Measurements from ENCODE around the gene CDKAL1. TPM values are rescaled to one million over a fixed set of nuclear protein-coding genes. Genes with fewer than 3 reads are reported as not detected.

Gene CDKAL1
- polyA plus RNA-seq, 2 of the 4 experiments (the other 2 are of a cell fraction): 4.7 to 8.3 TPM

- ATAC-seq: no peak
- TF ChIP-seq MAFK (IDR thresholded peaks at IDR 0.05; ENCODE audit: partially characterized antibody): peak; percentile 36
- TF ChIP-seq REST (IDR thresholded peaks at IDR 0.05): no peak
- TF ChIP-seq CEBPB (IDR thresholded peaks at IDR 0.05): no peak
- ChIA-PET CTCF (interaction anchor here (0.9 kb wide), 1 partner anchor 26 kb away, joined by 3 read pairs; no protein-coding TSS in a partner anchor), POLR2A (no interaction called here)
- DNase-seq (ENCODE audit: low read depth in 1 of 2, low spot score in 1 of 2): no peak
- no peak overlapping the region for H3K27ac ChIP-seq
- 83% methylated on average over 7 of the region's 7 CpGs for WGBS (ENCODE audit: missing lambda C conversion rate)
- no peak for FAIRE-seq
- H3K4me1 ChIP-seq: no peaks in the 10 kb centered on the region
- H3K4me3 ChIP-seq: no peak overlapping the region
- no peaks in the 10 kb centered on the region for H3K9me3 ChIP-seq
- H3K4me2 ChIP-seq: no peak overlapping the region
These were observed 322.5 kb downstream of the CDKAL1 start for GRCh38 chr6:20856681-20857288.

- Histone ChIP-seq H3K9me3 (no peaks in the 10 kb centered on the region), H3K4me2 (no peak overlapping the region), H3K4me3 (no peak overlapping the region), H3K4me1 (peaks cover 8% of the 10 kb centered on the region), H3K27ac (no peak overlapping the region)
- POLR2A ChIA-PET: no interaction called here
- CTCF ChIA-PET: no interaction called here
- 100% methylated on average over 1 of the region's 1 CpG for WGBS (ENCODE audit: missing lambda C conversion rate)
- FAIRE-seq: no peak
- no peak for TF ChIP-seq RFX5 (IDR thresholded peaks at IDR 0.05)
- no peak for TF ChIP-seq EHF (CRISPR knock-in tag; IDR thresholded peaks at IDR 0.05)
- TF ChIP-seq HMGXB4 (CRISPR knock-in tag; IDR thresholded peaks at IDR 0.05; ENCODE audit: borderline replicate concordance): no peak
- no peak for TF ChIP-seq RARB (CRISPR knock-in tag; IDR thresholded peaks at IDR 0.05)
- no peak for TF ChIP-seq TP53 (CRISPR knock-in tag; IDR thresholded peaks at IDR 0.05)
- no peak for TF ChIP-seq RAD21 (conservative IDR thresholded peaks at IDR 0.05 in 1 of 2, IDR thresholded peaks at IDR 0.05 in 1 of 2)
- no peak for TF ChIP-seq ZC3H11A (IDR thresholded peaks at IDR 0.05)
- TF ChIP-seq POLR2AphosphoS2 (conservative IDR thresholded peaks at IDR 0.05; ENCODE audit: low read length): no peak
- TF ChIP-seq POLR2A (IDR thresholded peaks at IDR 0.05; ENCODE audit: low read length): no peak
- no peak for TF ChIP-seq CHD2 (IDR thresholded peaks at IDR 0.05; ENCODE audit: low read length, partially characterized antibody)
- TF ChIP-seq HOXA7 (CRISPR knock-in tag; IDR thresholded peaks at IDR 0.05): no peak
- TF ChIP-seq ZSCAN20 (CRISPR knock-in tag; IDR thresholded peaks at IDR 0.05): no peak
- no peak for ATAC-seq
- DNase-seq (ENCODE audit: low read depth in 1 of 2, low spot score in 1 of 2): no peak
These were observed 327.2 kb downstream of the CDKAL1 start for GRCh38 chr6:20861481-20861880.

- H3K9me3 ChIP-seq: no peaks in the 10 kb centered on the region
- FAIRE-seq (no peak), DNase-seq (ENCODE audit: low read depth in 1 of 2, low spot score in 1 of 2) (no peak), ATAC-seq (no peak)
- 34% methylated on average over 1 of the region's 1 CpG for WGBS (ENCODE audit: missing lambda C conversion rate)
- TF ChIP-seq GATA3 (IDR thresholded peaks at IDR 0.05; ENCODE audit: borderline replicate concordance) (peak; percentile 35; the same call in 1 of the 2 replicates), ZFP36 (IDR thresholded peaks at IDR 0.05; ENCODE audit: borderline replicate concordance, partially characterized antibody) (no peak)
- H3K27ac ChIP-seq: peak overlapping the region; percentile 65 to 72
- H3K4me1 ChIP-seq: peaks cover 22% of the 10 kb centered on the region
- peak overlapping the region; percentile 78 for H3K4me2 ChIP-seq
- ChIA-PET CTCF (no interaction called here), POLR2A (interaction anchor here (1.4 kb wide), 1 partner anchor 722 kb away, joined by 5 read pairs; no protein-coding TSS in a partner anchor)
- H3K4me3 ChIP-seq: no peak overlapping the region
These were observed 331.8 kb downstream of the CDKAL1 start for GRCh38 chr6:20866036-20866435.
